Stimulated activated CD4-positive, alpha-beta T cell treated with anti-CD3 and anti-CD28 coated beads, Interleukin-12 subunit alpha, Interleukin-12 subunit beta, amount 100 ng/mL, for 4 hours (primary cell): ENCODE measurements around the gene NPIPB6.

ENCODE experiments used
- DNase-seq: peaks from one replicate; pipeline ENCODE4 v3.0.0-alpha.2; 2020

The NPIPB6 gene

DNA sequence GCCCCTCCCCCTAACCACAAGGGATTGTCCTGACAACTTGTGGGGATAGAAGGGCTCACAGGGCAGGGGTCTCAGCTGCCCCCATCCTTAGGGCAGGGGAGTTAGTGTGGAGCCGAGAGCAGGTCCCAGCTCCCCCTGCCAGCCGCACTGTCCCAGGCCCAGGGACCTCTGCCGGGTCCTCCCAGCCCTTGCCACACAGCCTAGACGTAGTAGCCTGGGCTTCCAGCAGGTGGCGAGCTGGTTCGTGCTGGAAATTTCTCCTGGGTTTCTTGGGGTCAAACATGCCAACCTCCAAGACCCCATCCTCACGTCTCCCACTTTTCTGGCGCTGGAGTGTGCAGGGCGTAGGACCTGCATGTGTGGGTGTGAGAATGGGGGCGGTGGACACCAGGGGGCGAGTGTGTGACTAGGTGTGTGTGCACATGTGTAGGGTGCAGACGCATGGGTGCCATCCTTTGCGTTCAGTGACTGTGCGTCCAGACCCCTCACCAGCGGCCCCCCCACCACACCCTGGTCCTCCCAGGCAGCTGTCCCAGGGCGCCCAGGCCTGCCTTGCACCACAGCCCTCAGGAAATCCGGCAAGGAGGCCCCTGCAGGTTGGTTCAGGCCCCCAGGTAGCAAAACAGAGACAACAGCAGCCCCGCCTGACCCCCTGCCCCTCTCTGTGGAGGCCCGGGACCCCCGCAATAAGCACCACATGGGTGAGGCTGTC is 41.5 kb downstream of the NPIPB6 start:
- peak; percentile 51 for DNase-seq

GRCh38 chr16:28320741-28321140 is 42.6 kb downstream of the NPIPB6 start:
- DNase-seq = no peak

- no peak for DNase-seq
Observed at GRCh38 chr16:28320023-28320561, 43.2 kb downstream of the NPIPB6 start.

DNA sequence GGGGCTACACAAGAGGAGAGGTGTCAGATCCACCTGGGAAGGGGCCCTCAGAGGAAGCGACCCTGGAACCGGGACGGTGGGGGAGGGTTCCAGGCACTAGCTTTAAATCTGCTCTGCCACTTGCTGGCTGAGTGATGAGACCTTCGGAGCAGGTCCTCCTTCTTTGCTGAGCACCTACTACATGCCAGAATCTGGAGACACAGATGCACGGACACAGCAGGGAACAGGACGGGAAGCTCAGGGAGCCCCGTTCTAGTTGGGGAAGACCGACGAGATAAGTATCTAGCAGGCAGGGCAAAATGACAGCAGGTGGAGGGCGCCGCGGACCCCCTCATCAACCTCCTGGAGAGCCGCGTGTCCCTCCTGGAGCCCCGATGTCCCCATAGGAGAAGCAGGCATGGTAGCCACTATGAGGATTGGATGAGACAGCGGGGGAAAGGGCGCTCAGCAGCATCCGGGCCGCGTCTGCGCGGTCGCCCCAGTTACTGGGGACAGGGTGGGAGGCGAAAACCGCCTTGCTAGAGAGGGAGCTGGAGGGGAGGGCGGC is 43.8 kb downstream of the NPIPB6 start:
- DNase-seq = no peak

GRCh38 chr16:28318042-28318744 is 45.1 kb downstream of the NPIPB6 start:
- DNase-seq = no peak

DNA sequence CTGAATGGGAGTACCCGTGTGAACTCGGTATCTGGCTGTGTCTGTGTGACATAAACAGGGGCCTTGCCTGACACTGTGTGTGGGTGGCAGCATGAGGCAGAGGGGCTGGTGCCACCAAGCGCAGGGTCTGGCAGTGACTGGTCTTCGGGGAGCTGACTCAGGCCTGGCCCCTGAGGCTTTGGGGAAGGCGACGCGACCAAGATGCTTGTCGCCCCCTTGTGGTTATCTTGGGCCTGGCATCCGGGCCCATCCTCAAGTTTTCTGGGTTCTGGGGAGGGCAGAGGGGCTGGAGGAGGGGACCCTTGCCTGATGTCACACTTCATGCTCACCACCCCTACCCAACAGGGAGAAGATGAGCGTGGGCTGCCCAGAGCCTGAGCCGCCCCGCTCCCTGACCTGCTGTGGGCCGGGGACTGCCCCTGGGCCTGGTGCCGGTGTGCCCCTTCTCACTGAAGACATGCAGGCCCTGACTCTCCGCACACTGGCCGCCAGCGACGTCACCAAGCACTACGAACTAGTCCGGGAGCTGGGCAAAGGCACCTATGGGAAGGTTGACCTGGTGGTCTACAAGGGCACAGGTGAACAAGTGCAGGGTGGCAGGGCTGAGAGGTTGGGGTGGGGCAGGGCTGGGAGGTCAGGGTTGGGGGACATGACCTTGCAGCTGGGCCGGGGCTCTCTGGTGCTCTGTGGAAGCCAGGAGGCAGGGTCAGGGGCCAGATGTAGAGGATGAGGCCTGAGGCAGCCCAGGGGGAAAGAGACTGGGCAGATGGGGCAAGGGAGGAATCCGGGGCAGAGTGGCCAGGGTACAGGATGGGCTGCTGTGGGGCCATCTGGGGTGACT is 46.0 kb downstream of the NPIPB6 start:
- DNase-seq = peak; percentile 70

DNA sequence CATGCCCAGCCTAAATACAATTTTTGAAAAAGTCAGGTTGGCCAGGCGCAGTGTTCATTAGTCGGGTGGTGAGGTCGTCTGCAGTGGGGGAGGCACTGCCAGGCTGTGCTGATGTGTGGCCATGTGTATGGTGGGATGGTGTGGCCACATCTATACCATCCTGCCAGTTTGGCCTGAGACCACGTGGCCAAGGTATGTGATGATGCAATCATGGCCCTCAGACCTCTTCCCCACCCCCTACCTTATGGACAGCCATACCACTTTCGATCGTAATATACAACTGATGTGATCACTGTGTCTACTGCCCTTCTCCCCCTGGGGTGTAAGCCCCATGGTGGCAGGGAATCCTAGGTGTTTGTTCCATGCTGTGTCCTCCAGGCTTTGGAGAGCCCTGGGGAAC is 47.3 kb downstream of the NPIPB6 start:
- DNase-seq = no peak

DNA sequence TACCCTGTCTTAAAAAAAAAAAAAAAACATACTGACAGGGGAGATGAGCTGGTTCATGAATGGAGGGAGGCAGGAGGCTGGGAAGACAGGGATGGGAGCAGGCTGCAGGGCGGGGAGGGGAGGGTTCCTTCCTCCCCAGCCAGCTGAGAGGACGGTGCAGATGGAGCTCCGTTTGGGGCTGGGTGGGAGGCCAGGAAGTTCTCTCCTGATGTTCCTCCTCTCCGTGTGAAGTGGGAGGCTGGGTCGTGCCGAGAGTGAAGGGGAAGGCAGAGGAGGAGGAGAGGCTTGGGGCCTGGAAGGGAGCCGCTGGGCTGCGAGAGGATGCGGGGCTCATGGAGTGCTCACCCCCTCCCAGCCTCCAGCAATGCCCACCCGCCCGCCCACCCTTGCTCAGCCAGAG is 49.7 kb downstream of the NPIPB6 start:
- no peak for DNase-seq

DNA sequence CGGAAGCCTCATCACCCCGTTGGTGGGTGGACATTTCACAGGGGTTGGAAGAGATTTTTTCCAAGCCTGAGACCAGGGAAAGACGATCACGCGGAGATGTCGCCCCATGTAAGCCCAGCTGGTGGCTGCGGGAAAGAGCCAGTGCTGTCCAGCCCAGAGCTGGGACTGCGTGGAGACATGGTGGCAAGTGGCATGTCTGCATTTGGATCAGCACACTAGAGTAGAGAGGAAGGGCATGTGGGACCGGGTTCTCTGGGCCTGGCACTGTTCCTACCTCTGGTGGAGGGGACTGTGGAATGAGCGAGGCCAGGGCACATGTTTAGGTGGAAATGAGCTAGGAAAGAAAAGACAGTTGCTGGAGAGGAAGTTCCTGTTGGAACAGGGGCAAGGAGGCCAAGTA is 51.0 kb downstream of the NPIPB6 start:
- no peak for DNase-seq

DNA sequence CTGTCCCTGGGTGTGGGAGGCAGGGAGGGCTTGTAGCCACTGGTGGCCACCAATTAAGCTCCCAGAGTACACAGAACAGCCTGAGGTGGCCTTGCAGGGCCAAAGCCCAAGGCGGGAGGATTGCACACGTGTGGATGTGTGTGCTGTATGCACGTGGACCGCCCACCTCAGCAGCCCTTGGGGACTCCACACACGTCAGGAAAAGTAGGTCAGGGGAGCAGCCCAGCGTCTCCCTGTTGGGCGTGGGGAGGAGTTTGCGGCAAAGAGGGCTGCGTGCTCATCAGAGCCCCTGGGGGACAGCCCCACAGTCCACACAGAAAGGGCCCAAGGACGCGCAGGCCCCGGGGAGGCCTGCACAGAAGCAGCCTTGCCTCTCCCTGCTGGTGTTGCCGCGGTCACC is 51.4 kb downstream of the NPIPB6 start:
- no peak for DNase-seq

GRCh38 chr16:28311413-28311812 is 51.9 kb downstream of the NPIPB6 start:
- no peak for DNase-seq

GRCh38 chr16:28310796-28311195 is 52.5 kb downstream of the NPIPB6 start:
- DNase-seq = no peak

DNA sequence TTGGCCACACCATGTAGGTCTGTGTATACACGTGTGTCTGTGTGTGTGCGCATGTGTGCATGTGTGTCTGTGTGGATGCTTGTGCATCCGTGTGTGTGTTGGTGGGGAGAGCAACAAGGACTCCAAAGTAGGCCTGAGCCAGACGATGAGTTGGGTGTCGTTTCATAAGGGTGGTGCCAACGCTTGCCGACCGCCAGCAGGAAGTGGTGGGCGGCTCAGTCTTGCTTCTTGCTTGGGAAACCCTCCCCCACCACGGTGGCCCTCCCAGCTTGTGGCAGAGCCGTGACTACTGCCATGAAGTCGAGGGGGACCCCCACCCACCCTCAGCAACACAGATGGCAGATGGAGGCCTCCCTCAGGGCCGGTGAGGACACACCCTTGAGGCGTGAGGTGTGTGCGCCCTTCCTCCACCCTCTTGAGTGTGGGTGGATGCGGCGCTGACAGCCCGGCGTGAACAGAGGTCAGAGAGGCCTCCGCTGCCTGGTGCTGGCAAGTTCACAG is 53.4 kb downstream of the NPIPB6 start:
- DNase-seq = peak; percentile 73

GRCh38 chr16:28308794-28309584 is 54.3 kb downstream of the NPIPB6 start:
- no peak for DNase-seq

DNA sequence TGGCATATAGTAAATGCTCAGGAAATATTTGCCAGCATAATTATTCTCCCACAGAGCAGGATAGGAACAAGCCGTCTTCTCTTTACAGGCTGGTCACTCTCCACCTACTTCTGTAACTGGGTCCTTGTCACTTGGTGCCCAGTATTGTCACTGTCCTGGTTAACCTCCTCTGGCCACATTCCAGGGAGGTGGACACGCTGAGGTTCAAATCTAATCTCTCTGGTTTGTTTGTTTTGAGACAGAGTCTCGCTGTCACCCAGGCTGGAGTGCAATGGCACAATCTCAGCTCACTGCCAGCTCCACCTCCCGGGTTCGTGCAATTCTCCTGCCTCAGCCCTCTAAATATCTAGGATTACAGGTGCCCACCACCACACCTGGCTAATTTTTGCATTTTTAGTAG is 55.4 kb downstream of the NPIPB6 start:
- DNase-seq = no peak

DNA sequence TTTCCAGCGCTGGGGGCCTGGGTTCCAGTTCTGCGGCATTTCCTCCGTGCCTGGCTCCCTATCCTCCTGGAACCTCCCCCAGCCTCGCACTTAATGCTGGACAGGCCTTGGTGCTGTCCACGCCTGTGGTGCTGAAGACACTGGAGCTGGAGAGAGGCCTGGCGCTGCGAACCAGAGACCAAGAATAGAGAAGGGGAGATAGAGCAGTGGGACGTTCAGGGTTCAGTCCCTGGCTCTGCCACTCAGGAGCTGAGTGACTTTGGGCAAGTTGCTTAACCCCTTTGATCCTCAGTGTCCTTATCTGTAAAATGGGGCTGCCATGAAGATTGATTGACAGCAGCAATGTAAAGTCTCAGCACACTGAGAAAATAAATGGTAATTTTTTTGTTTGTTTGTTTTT is 59.1 kb downstream of the NPIPB6 start:
- no peak for DNase-seq

DNA sequence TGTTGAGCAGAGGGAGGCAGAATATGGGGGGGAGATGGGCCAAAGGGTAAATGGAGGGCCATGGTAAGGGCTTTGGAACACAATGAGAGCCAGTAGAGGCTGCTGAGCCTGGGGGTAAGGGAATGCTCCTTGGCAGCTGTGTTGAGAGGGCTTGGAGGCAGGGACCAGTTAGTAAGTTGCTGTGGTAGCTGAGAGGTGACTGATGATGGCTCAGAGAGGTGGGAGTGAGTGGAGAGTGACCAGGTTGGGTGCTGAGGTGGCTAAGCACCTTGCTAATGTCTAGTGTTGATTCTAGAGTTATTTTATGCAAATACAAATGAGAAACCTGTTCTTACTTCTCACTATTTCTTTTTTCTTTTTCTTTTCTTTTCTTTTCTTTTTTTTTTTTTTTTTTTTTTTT is 60.2 kb downstream of the NPIPB6 start:
- no peak for DNase-seq

DNA sequence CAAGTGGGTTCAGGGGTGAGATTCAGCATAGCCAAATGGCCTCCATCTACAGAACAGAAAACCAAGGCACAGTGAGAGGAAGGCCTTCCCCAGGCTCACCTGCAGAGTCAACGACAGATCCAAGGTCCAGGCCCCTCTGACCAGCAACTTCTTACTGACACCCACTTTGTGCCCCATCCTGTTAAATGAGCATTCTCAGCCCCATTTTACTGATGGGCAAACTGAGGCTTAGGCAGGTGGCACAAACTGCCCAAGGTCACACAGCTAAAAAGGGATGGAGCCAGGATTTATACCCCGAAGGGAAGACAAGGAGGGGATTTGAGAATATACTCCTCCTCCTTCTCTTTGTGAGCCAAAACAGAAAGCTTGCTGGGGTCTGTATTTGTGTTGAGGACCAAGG is 61.7 kb downstream of the NPIPB6 start:
- no peak for DNase-seq

DNA sequence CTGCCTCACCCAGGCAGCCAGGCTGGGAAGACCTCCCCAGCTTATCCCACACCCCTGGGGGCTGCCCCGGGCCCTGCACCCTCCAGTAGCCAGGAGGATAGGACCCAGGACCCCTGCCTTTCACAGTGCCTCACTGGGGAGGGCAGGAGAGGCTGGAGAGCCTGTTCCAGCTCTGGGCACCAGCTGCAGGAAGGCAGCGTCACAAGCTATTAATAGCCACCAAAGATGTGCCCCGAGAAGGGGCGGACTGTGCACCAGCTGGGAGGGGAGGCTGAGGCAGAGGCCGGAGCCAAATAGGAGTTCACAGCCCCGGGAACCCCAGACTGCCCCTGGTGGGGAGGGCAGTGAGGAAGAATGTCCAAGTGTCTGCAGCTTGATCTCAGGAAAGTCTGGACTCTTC is 62.2 kb downstream of the NPIPB6 start:
- DNase-seq = no peak

- DNase-seq = no peak
Observed at GRCh38 chr16:28300327-28300726, 63.0 kb downstream of the NPIPB6 start.

DNA sequence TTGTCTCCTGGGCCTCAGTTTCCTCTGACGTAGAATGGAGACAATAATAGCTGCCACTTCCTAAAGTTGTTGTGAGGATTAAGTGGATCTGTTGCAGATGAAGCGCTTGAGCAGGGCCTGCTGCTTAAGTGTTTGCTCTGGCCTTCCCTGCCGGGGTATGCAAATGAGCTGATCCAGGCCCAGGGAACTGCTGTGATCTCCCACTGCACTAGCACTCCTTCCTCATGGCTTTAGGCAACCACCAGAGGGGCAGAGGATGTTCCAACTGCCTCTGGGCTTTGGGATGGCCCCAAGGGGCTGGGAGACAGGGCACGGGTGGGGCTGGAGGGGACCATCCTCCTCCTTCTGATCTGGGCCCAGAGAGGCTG is 64.8 kb downstream of the NPIPB6 start:
- no peak for DNase-seq

DNA sequence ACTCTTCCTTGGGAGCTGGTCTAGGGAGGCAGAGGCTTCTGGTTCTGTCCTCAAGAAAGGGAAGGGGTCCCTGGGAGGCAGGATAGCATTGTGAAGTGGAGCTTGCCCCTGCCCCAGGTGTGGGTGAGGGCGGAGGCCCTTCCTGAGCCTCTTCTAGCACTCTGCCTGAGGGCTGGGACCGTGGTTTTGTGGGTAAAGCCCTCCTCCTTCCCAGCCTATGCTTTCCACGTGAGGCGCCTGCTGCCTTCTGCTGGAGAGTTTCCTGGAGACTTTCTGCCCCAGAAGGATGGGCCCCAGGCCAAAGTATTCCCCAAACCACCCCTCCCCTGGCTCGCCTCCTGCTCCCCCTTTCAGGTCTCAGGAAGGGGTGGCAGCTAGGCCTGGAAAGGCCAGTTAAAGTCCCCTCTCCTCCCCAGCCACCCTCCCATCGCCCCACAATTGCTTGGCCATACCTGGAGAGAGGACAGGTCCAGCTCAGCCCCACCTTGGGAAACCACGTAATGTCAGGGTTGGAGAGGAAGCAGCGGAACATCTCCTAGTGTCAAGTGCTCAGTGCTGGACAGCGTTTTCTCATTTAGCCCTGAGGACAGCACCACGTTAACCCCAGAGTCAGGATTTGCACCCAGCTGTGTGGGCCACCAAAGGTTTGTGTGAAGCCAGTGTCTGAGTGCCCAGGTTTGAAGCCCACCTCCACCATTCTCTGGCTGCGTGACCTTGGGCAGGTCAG is 65.4 kb downstream of the NPIPB6 start:
- no peak for DNase-seq
